Tibial artery (tissue), 4 donors: ENCODE data around the gene CLEC9A.

ENCODE experiments used
- DNase-seq, 2 donors: peaks; one replicate each; pipeline ENCODE4 v3.0.0-alpha.2; 2019
- H3K27ac ChIP-seq, 2 donors: fragments of 200-600 bp; sonication (generic) in 1 of 2; 1 replicate in 1 of 2; 2 replicates in 1 of 2; pipeline ENCODE4 v1.5.1; 2018 to 2019; ENCODE audit warnings: mild to moderate bottlenecking in 1 of 2
- H3K27me3 ChIP-seq, 2 donors: fragments of 200-600 bp; sonication (generic) in 1 of 2; one replicate each; pipeline versions ENCODE4 v1.5.1 to v1.6.0; 2016 to 2019
- H3K36me3 ChIP-seq, 3 donors: fragments of 200-600 bp; sonication (generic) in 2 of 3; one replicate each; pipeline ENCODE4 v1.5.1; 2016 to 2019; ENCODE audit warnings: mild to moderate bottlenecking in 2 of 3
- H3K4me1 ChIP-seq, 4 donors: fragments of 200-600 bp; sonication (generic) in 2 of 4; 1 replicate in 3 of 4; 2 replicates in 1 of 4; pipeline ENCODE4 v1.5.1; 2016 to 2019
- H3K4me3 ChIP-seq, 2 donors: fragments of 200-600 bp; sonication (generic) in 1 of 2; 1 replicate in 1 of 2; 2 replicates in 1 of 2; pipeline ENCODE4 v1.5.1; 2018 to 2019; ENCODE audit warnings: mild to moderate bottlenecking in 2 of 2
- H3K9me3 ChIP-seq, 3 donors: fragments of 200-600 bp; sonication (generic) in 1 of 3; one replicate each; pipeline ENCODE4 v1.5.1; 2016 to 2019
- CTCF ChIP-seq, 2 experiments: fragments of 200-600 bp in 1 of 2; fragments of 450-650 bp in 1 of 2; IDR thresholded peaks; one replicate each; pipeline ENCODE4 v1.5.1; 2017 to 2019; ENCODE audit warnings: antibody characterized with exemption in 2 of 2, mild to moderate bottlenecking in 1 of 2, moderate library complexity in 1 of 2
- intact Hi-C: fragments of 100-400 bp; cut with DNase I; formaldehyde crosslinking; loops from one replicate; pipeline ENCODE4 v1.15.0; 2023; ENCODE audit warnings: low total_unique reads

The CLEC9A gene

GRCh38 chr12:10067942-10068341 lies 37.5 kb downstream of the CLEC9A start:
- Histone ChIP-seq H3K4me3 (no peak overlapping the region), H3K9me3 (no peaks in the 10 kb centered on the region), H3K36me3 (no peaks in the 10 kb centered on the region), H3K4me1 (no peaks in the 10 kb centered on the region), H3K27ac (no peak overlapping the region), H3K27me3 (no peaks in the 10 kb centered on the region)
- DNase-seq = no peak
- no peak for TF ChIP-seq CTCF (IDR thresholded peaks at IDR 0.05)
- intact Hi-C loops = no loop called here

DNA sequence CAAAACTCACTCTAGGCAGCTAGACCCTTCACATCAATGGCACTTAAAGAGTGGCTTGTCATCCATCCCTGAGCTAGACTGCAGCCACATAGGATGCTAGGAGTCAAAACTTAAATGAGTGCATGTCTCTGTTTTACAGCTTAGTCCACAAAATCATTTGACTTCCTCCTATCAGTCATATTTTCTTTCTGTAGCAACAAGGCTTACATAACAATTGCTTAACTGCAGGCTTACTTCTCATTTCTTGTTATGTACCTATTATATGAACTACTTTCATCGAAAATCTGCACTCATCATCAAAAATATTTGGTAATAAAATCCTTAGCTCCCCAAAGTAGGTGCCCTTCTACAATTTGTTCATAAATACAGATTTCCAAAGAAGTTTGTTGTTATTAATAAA lies 38.2 kb downstream of the CLEC9A start:
- intact Hi-C loops = no loop called here
- TF ChIP-seq CTCF (IDR thresholded peaks at IDR 0.05) = no peak
- no peak overlapping the region for H3K27ac ChIP-seq

GRCh38 chr12:10069099-10069498 lies 38.6 kb downstream of the CLEC9A start:
- no peak for TF ChIP-seq CTCF (IDR thresholded peaks at IDR 0.05)
- intact Hi-C loops = no loop called here
- Histone ChIP-seq H3K9me3 (no peaks in the 10 kb centered on the region), H3K36me3 (no peaks in the 10 kb centered on the region), H3K4me3 (no peak overlapping the region), H3K27ac (no peak overlapping the region), H3K4me1 (no peaks in the 10 kb centered on the region), H3K27me3 (no peaks in the 10 kb centered on the region)
- no peak for DNase-seq

More for the DNA sequence above, 38.2 kb downstream of the CLEC9A start:
- no peaks in the 10 kb centered on the region for H3K4me1 ChIP-seq
- H3K27me3 ChIP-seq = no peaks in the 10 kb centered on the region
- H3K4me3 ChIP-seq = no peak overlapping the region
- no peak for DNase-seq
- no peaks in the 10 kb centered on the region for H3K9me3 ChIP-seq
- H3K36me3 ChIP-seq = no peaks in the 10 kb centered on the region

- H3K27ac ChIP-seq = no peak overlapping the region
- no peaks in the 10 kb centered on the region for H3K4me1 ChIP-seq
- no peak overlapping the region for H3K4me3 ChIP-seq
- no peaks in the 10 kb centered on the region for H3K27me3 ChIP-seq
- no peak for DNase-seq
- no peaks in the 10 kb centered on the region for H3K9me3 ChIP-seq
- no peak for TF ChIP-seq CTCF (IDR thresholded peaks at IDR 0.05)
- intact Hi-C loops = no loop called here
- H3K36me3 ChIP-seq = no peaks in the 10 kb centered on the region
Measured at GRCh38 chr12:10069976-10070375, 39.5 kb downstream of the CLEC9A start.

GRCh38 chr12:10070380-10070779 lies 39.9 kb downstream of the CLEC9A start:
- TF ChIP-seq CTCF (IDR thresholded peaks at IDR 0.05) = no peak
- no peak overlapping the region for H3K4me3 ChIP-seq
- H3K36me3 ChIP-seq = no peaks in the 10 kb centered on the region
- no peak overlapping the region for H3K27ac ChIP-seq
- no peak for DNase-seq
- no peaks in the 10 kb centered on the region for H3K9me3 ChIP-seq
- intact Hi-C loops = no loop called here
- H3K27me3 ChIP-seq = no peaks in the 10 kb centered on the region
- H3K4me1 ChIP-seq = no peaks in the 10 kb centered on the region

GRCh38 chr12:10072131-10072530 lies 41.6 kb downstream of the CLEC9A start:
- Histone ChIP-seq H3K4me1 (no peaks in the 10 kb centered on the region), H3K36me3 (no peaks in the 10 kb centered on the region), H3K4me3 (no peak overlapping the region), H3K27ac (no peak overlapping the region), H3K27me3 (no peaks in the 10 kb centered on the region), H3K9me3 (no peaks in the 10 kb centered on the region)
- no peak for DNase-seq
- no peak for TF ChIP-seq CTCF (IDR thresholded peaks at IDR 0.05)
- intact Hi-C loops = no loop called here
